ENCODE data around the gene MAPK10. TPM values are rescaled to one million over a fixed set of nuclear protein-coding genes. Genes with fewer than 3 reads are reported as not detected.

The MAPK10 gene
- total and polyA plus RNA-seq, 2 experiments from 2014 or later, result 3.6 to 8.1 TPM

GRCh38 chr4:86107112-86107511, 252.7 kb downstream of the MAPK10 start:
- Histone ChIP-seq H3K27ac (ENCODE audit: low read depth) (no peak overlapping the region), H3K79me2 (replicated peaks; ENCODE audit: insufficient read depth) (no peaks in the 10 kb centered on the region), H3K4me1 (ENCODE audit: insufficient read depth) (peaks cover 7% of the 10 kb centered on the region; the same call in 1 of the 2 replicates), H3K9me2 (ENCODE audit: insufficient read depth) (no peaks in the 10 kb centered on the region), H3K36me3 (ENCODE audit: insufficient read depth) (no peaks in the 10 kb centered on the region), H3K4me2 (no peak overlapping the region), H4K20me1 (replicated peaks; ENCODE audit: insufficient read depth) (no peaks in the 10 kb centered on the region), H3K4me3 (no peak overlapping the region), H3F3A (replicated peaks; ENCODE audit: low read depth) (no peaks in the 10 kb centered on the region), H3K27me3 (ENCODE audit: insufficient read depth) (no peaks in the 10 kb centered on the region), H2AFZ (peak overlapping the region; percentile 33)
- DNase-seq (ENCODE audit: low spot score) (no peak), ATAC-seq (no peak)
- TF ChIP-seq REST (IDR thresholded peaks at IDR 0.05; ENCODE audit: unreplicated experiment) (no peak), NANOG (IDR thresholded peaks at IDR 0.05; ENCODE audit: borderline replicate concordance) (no peak), JUNB (IDR thresholded peaks at IDR 0.05; ENCODE audit: unreplicated experiment) (no peak), EZH2phosphoT487 (IDR thresholded peaks at IDR 0.05; ENCODE audit: unreplicated experiment) (no peak), CREB1 (CRISPR knock-in tag; IDR thresholded peaks at IDR 0.05; ENCODE audit: low read depth) (no peak), POLR2AphosphoS5 (IDR thresholded peaks at IDR 0.05; ENCODE audit: low read depth) (no peak), EZH2 (IDR thresholded peaks at IDR 0.05; ENCODE audit: low read depth, unreplicated experiment) (no peak), ZNF331 (CRISPR knock-in tag; IDR thresholded peaks at IDR 0.05; ENCODE audit: low read depth) (no peak), STAT1 (IDR thresholded peaks at IDR 0.05; ENCODE audit: unreplicated experiment) (no peak), CTCF (conservative IDR thresholded peaks at IDR 0.05; ENCODE audit: low read depth in 2 of 2) (no peak), ZNF114 (CRISPR knock-in tag; IDR thresholded peaks at IDR 0.05) (no peak), ZNF462 (CRISPR knock-in tag; IDR thresholded peaks at IDR 0.05) (no peak), ETS1 (IDR thresholded peaks at IDR 0.05) (no peak)
- Mint-ChIP-seq H3K27me3 (ENCODE audit: insufficient read depth, low read depth, poor library complexity) (no peaks in the 10 kb centered on the region), H3K27ac (no peak overlapping the region), H3K4me3 (no peak overlapping the region), H3K36me3 (ENCODE audit: low read depth) (no peaks in the 10 kb centered on the region), H3K9me3 (peaks cover under 1% of the 10 kb centered on the region; the same call in 2 of the 3 replicates), H3K4me1 (peaks cover 7% of the 10 kb centered on the region; the same call in 1 of the 3 replicates)

Data from GM23338 (cell line).